ENCODE data around the gene DTX1.
"Not testable (repeated sequence)": the region's sequence is repeated elsewhere in the genome, so short reads cannot be mapped to it uniquely, and the experiment has no call there.

DTX1 gene

DNA sequence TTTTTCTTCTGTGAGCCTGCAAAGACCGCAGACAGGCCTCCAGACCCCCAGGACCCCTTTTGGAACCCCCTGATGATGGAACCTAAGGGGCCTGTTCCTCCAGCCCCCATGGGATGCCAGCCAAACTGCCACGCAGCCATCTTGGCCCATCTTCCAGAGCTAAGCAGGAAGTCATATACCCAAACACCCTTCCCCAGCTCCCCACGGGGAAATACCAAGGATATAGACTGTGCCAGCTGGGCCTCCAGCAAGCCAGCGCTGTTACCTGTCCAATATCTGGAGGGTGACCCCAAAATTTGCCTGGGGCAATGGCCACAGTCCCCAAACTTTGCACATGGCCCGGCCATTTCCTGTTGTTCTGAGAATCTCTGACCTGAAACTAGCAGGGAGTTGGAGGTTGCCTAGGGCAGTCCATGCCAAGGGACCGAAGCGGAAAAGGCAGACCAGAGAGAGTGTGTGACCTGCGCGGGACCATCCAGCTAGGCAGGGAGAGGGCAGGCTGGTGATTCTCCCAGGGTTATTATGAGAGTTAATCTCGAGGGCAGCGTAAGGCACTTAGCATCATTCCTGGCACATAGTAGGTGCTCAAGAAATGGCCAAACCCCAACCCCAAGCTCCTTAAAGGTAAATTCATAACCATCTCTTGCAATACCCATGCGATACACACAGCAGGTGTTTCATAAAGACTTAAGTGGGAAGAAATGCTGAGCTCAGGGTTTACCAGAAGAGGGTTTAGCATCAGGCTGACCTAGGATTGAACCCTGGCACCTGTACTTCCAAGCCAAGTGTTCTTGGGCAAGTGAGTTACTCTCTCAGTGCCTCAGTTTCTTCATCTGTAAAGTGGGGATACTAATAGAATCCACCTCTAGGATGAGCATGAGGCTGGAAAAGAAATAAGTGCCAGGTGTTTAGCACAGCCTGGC is 81.6 kb downstream of the DTX1 start:
- DNase-seq: no peak

GRCh38 chr12:113138826-113139225 is 82.3 kb downstream of the DTX1 start:
- no peak for DNase-seq

DNA sequence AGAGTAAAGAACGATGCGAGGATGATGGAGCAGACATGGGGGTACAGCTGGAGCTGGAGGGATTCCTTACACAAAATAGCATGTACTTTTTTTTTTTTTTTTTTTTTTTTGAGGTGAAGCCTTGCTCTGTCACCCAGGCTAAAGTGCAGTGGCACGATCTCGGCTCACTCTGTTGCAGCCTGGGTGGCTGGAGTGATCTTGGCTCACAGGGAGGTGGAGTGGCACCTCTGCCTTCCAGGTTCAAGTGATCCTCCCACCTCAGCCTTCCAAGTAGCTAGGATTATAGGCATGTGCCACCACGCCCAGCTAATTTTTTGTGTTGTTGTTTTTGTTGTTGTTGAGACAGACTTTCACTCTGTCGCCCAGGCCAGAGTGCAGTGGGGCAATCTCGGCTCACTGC is 84.2 kb downstream of the DTX1 start:
- no peak for DNase-seq

- not testable (repeated sequence) for DNase-seq
Observed at GRCh38 chr12:113141716-113142115, 85.2 kb downstream of the DTX1 start.

DNA sequence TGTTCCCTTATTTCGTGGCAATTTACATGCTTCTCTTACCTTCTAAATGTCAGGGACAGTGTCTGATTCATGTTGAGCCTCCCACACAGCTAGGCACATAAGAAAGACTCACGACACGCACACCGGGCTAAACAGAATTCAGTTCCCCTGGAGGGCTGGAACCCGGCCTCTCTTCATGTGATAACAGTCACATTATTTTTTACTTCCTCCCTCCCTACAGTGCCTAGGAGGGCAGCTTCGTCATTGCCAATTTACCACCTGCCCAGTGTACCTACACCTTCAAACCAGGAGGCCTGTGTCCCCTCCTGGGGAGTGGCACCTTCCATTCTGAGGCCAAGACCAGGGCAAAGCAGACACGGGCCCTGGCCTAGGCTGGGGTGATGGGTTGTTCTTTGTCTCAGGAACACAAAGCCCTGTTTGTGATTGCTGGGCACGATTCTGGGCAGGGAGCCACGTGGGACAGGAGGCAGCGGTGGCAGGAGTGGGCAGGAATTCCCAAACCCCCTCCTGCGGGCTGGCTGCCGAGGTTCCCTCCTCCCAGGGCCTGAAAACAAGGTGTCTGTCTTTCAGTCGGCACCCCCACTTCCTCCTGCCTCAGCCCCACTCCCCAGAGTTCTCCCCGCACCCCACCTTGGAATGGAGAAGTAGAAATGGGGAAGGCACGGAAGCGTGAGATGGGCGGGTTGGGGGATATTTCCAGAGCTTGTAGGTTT is 85.8 kb downstream of the DTX1 start:
- DNase-seq: peak; percentile 94

DNA sequence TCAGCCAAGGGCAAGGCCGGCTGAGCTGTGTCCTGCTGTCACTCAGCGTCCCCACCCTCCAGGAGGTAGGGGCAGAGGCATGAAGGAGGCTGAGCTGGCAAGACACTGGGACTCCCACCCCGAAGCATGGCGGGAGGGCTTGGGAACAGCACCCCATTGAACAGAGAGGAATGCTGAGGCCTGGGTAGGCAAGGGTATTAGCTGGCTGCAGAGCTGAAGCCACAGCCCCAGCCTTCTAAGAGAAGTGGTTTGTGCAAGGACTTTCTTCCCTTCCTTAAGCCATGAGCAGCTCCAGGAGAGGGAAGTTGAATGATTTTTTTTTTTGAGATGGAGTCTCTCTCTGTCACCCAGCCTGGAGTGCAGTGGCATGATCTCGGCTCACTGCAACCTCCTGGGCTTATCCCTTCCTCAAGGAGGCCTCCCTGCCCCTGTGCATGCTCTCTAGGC is 86.4 kb downstream of the DTX1 start:
- DNase-seq: no peak

GRCh38 chr12:113143959-113144358 is 87.4 kb downstream of the DTX1 start:
- no peak for DNase-seq

DNA sequence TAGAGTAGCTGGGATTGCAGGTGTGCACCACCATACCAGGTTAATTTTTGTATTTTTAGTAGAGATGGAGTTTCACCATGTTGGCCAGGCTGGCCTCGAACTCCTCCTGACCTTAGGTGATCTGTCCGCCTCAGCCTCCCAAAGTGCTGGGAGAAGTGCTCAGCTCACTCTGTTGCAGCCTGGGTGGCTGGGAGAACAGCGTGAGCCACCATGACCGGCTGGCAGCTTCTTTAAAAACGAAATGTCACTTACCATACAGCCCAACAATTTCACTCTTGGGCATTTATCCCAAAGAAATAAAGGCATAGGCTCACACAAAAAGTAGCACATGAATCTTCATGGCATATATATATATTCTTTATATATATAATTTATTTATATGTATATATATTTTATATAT is 88.3 kb downstream of the DTX1 start:
- no peak for DNase-seq

DNA sequence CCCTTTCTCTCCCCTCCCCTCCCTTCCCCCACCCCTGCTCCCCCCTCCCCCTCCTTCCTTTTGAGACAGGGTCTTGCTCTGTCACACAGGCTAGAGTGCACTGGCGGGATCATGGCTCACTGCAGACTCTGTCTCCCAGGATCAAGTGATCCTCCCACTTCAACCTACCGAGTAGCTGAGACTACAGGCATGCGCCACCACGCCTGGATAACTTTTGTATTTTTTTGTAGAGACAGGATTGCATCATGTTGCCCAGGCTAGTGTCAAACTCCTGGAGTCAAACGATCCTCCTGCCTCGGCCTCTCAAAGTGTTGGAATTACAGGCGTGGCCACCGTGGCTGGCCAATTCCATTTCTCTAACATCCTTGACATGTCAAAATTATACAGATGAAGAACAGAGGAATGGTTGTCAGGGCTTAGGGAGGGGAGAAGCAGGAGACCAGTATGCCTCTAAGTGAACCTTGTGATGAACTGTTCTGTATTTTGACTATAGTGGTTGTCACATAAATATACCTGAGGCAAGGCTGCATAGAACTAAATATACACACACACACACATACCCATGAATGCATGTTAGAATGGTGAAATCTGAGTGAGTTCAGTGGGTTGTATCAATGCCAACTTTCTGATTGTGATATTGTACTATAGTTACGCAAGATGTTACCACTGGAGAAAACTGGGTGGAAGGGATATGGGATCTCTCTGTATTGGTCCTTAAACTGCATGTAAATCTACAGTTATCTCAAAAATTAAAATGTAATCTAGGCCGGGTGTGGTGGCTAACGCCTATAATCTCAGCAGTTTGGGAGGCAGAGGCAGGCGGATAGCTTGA is 89.4 kb downstream of the DTX1 start:
- no peak for DNase-seq

DNA sequence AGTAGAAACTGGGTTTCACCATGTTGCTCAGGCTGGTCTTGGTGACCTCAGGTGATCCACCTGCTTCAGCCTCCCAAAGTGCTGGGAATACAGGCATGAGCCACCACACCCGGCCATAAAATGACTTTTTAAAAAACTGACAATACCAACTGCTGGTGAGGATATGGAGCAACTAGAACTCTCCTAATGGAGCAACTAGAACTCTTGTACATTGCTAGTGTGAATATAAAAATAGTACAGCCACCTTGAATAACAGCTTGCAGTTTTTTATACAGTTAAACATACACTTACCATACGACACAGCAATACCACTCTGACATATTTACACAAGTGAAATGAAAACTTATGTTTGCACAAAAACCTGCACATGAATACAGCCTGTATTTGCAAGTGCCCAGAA is 90.5 kb downstream of the DTX1 start:
- DNase-seq: no peak

All from midbrain (tissue), 1 donor.